Activated CD8-positive, alpha-beta memory T cell treated with anti-CD3 and anti-CD28 coated beads, Interleukin-2, amount 50 U/mL, for 1 hour (primary cell): ENCODE measurements around the gene TMEM170A.
"Not testable (repeated sequence)": the region's sequence is repeated elsewhere in the genome, so short reads cannot be mapped to it uniquely, and the experiment has no call there.

Experiments
- DNase-seq: peaks from one replicate; pipeline ENCODE4 v3.0.0-alpha.2; 2020; ENCODE audit errors: extremely low read depth

Gene TMEM170A

GRCh38 chr16:75481475-75481874 is 17.0 kb upstream of the TMEM170A start:
- no peak for DNase-seq

- no peak for DNase-seq
Observed at GRCh38 chr16:75479421-75479990, 15.0 kb upstream of the TMEM170A start.

- no peak for DNase-seq
Observed at GRCh38 chr16:75478480-75479345, 14.2 kb upstream of the TMEM170A start.

- no peak for DNase-seq
Observed at GRCh38 chr16:75477680-75478473, 13.4 kb upstream of the TMEM170A start.

- DNase-seq, result no peak
Observed at GRCh38 chr16:75476817-75477216, 12.3 kb upstream of the TMEM170A start.

GRCh38 chr16:75475420-75475847 is 10.9 kb upstream of the TMEM170A start:
- no peak for DNase-seq

GRCh38 chr16:75472908-75473877 is 8.7 kb upstream of the TMEM170A start:
- no peak for DNase-seq

GRCh38 chr16:75471723-75472633 is 7.5 kb upstream of the TMEM170A start:
- DNase-seq, result no peak

GRCh38 chr16:75466760-75467159 is 2.3 kb upstream of the TMEM170A start:
- DNase-seq, result no peak

GRCh38 chr16:75463389-75464121 is 934 bp downstream of the TMEM170A start:
- not testable (repeated sequence) for DNase-seq

GRCh38 chr16:75462806-75463205 is 1.7 kb downstream of the TMEM170A start:
- DNase-seq, result no peak

GRCh38 chr16:75461575-75461974 is 2.9 kb downstream of the TMEM170A start:
- no peak for DNase-seq

- DNase-seq, result no peak
Observed at GRCh38 chr16:75460446-75460845, 4.0 kb downstream of the TMEM170A start.

GRCh38 chr16:75459691-75460090 is 4.8 kb downstream of the TMEM170A start:
- no peak for DNase-seq

GRCh38 chr16:75458439-75458838 is 6.0 kb downstream of the TMEM170A start:
- no peak for DNase-seq

- no peak for DNase-seq
Observed at GRCh38 chr16:75458029-75458428, 6.5 kb downstream of the TMEM170A start.

- DNase-seq, result no peak
Observed at GRCh38 chr16:75457485-75458021, 6.9 kb downstream of the TMEM170A start.

GRCh38 chr16:75456971-75457370 is 7.5 kb downstream of the TMEM170A start:
- DNase-seq, result no peak

GRCh38 chr16:75456486-75456885 is 8.0 kb downstream of the TMEM170A start:
- DNase-seq, result not testable (repeated sequence)
